ENCODE measurements around the gene SLC6A17.

SLC6A17 gene

DNA sequence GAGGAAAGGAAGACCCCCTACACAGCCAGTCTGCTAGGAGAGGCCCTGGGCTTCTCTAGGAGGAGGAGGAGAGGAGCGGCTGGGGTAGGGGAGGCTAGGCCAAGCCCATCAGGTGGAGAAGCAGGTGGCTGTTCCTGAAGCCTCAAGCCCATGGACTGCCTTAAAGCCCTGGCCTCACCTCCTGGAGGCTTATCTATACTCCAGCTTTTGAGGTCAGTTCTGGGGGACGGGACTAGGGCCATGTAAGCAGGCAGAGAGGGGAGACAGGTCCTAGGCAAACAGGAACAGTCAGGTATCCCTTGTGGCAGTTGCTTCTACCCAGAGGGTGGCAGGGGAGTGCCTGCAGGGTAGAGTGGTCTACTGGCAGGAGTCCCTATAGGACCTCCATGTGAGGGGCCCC is 100.5 kb downstream of the SLC6A17 start:
- DNase-seq (ENCODE audit: low spot score), result no peak
- TF ChIP-seq, protein P1, sequence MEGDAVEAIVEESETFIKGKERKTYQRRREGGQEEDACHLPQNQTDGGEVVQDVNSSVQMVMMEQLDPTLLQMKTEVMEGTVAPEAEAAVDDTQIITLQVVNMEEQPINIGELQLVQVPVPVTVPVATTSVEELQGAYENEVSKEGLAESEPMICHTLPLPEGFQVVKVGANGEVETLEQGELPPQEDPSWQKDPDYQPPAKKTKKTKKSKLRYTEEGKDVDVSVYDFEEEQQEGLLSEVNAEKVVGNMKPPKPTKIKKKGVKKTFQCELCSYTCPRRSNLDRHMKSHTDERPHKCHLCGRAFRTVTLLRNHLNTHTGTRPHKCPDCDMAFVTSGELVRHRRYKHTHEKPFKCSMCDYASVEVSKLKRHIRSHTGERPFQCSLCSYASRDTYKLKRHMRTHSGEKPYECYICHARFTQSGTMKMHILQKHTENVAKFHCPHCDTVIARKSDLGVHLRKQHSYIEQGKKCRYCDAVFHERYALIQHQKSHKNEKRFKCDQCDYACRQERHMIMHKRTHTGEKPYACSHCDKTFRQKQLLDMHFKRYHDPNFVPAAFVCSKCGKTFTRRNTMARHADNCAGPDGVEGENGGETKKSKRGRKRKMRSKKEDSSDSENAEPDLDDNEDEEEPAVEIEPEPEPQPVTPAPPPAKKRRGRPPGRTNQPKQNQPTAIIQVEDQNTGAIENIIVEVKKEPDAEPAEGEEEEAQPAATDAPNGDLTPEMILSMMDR (IDR thresholded peaks at IDR 0.05; ENCODE audit: extremely low read depth, missing control alignments), result no peak

Data from GM20000 (cell line).